ENCODE results near the gene EPN3. TPM values are rescaled to one million over a fixed set of nuclear protein-coding genes. Genes with fewer than 3 reads are reported as not detected.

Gene EPN3
- total RNA-seq, 1 experiment from 2014 or later = 53.2 TPM

GRCh38 chr17:50584749-50585148, 52.2 kb downstream of the EPN3 start:
- no peaks in the 10 kb centered on the region for H3K27me3 ChIP-seq (replicated peaks; ENCODE audit: control insufficient read depth, insufficient read depth, low read length)
- CTCF ChIA-PET = interaction anchor here (0.6 to 0.7 kb wide), 4 partner anchors 14 to 282 kb away, joined by 3 to 4 read pairs (median 4); partner anchors contain the start of gene LRRC59
- H3K9me3 ChIP-seq = peaks cover 3% of the 10 kb centered on the region; the same call in 1 of the 2 replicates
- BruUV-seq (replicated peaks) = no TSS peak
- POLR2A ChIA-PET = no interaction called here
- H3K4me1 Mint-ChIP-seq (ENCODE audit: low read depth, unreplicated experiment) = peaks cover 7% of the 10 kb centered on the region
- H3K4me3 Mint-ChIP-seq (ENCODE audit: unreplicated experiment) = no peak overlapping the region
- no peaks in the 10 kb centered on the region for H3K27me3 Mint-ChIP-seq (ENCODE audit: insufficient read depth, unreplicated experiment)
- peaks cover 9% of the 10 kb centered on the region for H3K4me1 ChIP-seq
- no peaks in the 10 kb centered on the region for H3K9me3 Mint-ChIP-seq (ENCODE audit: unreplicated experiment)
- H3K27ac Mint-ChIP-seq (ENCODE audit: unreplicated experiment) = no peak overlapping the region
- intact Hi-C loops (cut with micrococcal nuclease; ENCODE audit: unreplicated experiment) = no loop called here
- no peaks in the 10 kb centered on the region for H3K36me3 Mint-ChIP-seq (ENCODE audit: insufficient read depth, unreplicated experiment)
- TF ChIP-seq CTCF (IDR thresholded peaks at IDR 0.05; ENCODE audit: insufficient read depth in 1 of 2, low read depth in 1 of 2, low read length in 1 of 2, severe bottlenecking in 1 of 2, unreplicated experiment in 1 of 2) = no peak
- no peak for DNase-seq
- H3K36me3 ChIP-seq (ENCODE audit: control insufficient read depth, insufficient read depth, low read length) = no peaks in the 10 kb centered on the region
- no peak overlapping the region for H3K4me3 ChIP-seq (ENCODE audit: low read depth, low read length)

- Mint-ChIP-seq H3K36me3 (ENCODE audit: insufficient read depth, unreplicated experiment) (no peaks in the 10 kb centered on the region), H3K27me3 (ENCODE audit: insufficient read depth, unreplicated experiment) (no peaks in the 10 kb centered on the region), H3K4me3 (ENCODE audit: unreplicated experiment) (no peak overlapping the region), H3K9me3 (ENCODE audit: unreplicated experiment) (no peaks in the 10 kb centered on the region), H3K27ac (ENCODE audit: unreplicated experiment) (no peak overlapping the region), H3K4me1 (ENCODE audit: low read depth, unreplicated experiment) (peaks cover 7% of the 10 kb centered on the region)
- H3K4me1 ChIP-seq = peaks cover 9% of the 10 kb centered on the region
- no peaks in the 10 kb centered on the region for H3K27me3 ChIP-seq (replicated peaks; ENCODE audit: control insufficient read depth, insufficient read depth, low read length)
- DNase-seq = no peak
- TF ChIP-seq CTCF (IDR thresholded peaks at IDR 0.05; ENCODE audit: insufficient read depth in 1 of 2, low read depth in 1 of 2, low read length in 1 of 2, severe bottlenecking in 1 of 2, unreplicated experiment in 1 of 2) = no peak
- CTCF ChIA-PET = interaction anchor here (0.7 to 1.2 kb wide), 3 partner anchors 35 to 281 kb away, joined by 3 to 4 read pairs (median 3); no protein-coding TSS in a partner anchor
- H3K36me3 ChIP-seq (ENCODE audit: control insufficient read depth, insufficient read depth, low read length) = no peaks in the 10 kb centered on the region
- peaks cover 3% of the 10 kb centered on the region; the same call in 1 of the 2 replicates for H3K9me3 ChIP-seq
- POLR2A ChIA-PET = no interaction called here
- BruUV-seq (replicated peaks) = no TSS peak
- no peak overlapping the region for H3K4me3 ChIP-seq (ENCODE audit: low read depth, low read length)
- intact Hi-C loops (cut with micrococcal nuclease; ENCODE audit: unreplicated experiment) = no loop called here
Observed at GRCh38 chr17:50585346-50585745, 52.8 kb downstream of the EPN3 start.

- CTCF ChIA-PET = interaction anchor here (0.7 to 1.2 kb wide), 4 partner anchors 35 to 99 kb away, joined by 3 to 4 read pairs (median 3); no protein-coding TSS in a partner anchor
Observed at GRCh38 chr17:50585891-50586290, 53.4 kb downstream of the EPN3 start.

More at GRCh38 chr17:50585891-50586290, 53.4 kb downstream of the EPN3 start:
- POLR2A ChIA-PET = no interaction called here
- no peaks in the 10 kb centered on the region for H3K27me3 Mint-ChIP-seq (ENCODE audit: insufficient read depth, unreplicated experiment)
- intact Hi-C loops (cut with micrococcal nuclease; ENCODE audit: unreplicated experiment) = no loop called here
- H3K27ac Mint-ChIP-seq (ENCODE audit: unreplicated experiment) = no peak overlapping the region
- peaks cover 7% of the 10 kb centered on the region for H3K4me1 Mint-ChIP-seq (ENCODE audit: low read depth, unreplicated experiment)
- no peak overlapping the region for H3K4me3 ChIP-seq (ENCODE audit: low read depth, low read length)
- no peaks in the 10 kb centered on the region for H3K36me3 ChIP-seq (ENCODE audit: control insufficient read depth, insufficient read depth, low read length)
- no peak for DNase-seq
- TF ChIP-seq CTCF (IDR thresholded peaks at IDR 0.05; ENCODE audit: insufficient read depth in 1 of 2, low read depth in 1 of 2, low read length in 1 of 2, severe bottlenecking in 1 of 2, unreplicated experiment in 1 of 2) = no peak
- H3K4me3 Mint-ChIP-seq (ENCODE audit: unreplicated experiment) = no peak overlapping the region
- no peaks in the 10 kb centered on the region for H3K9me3 Mint-ChIP-seq (ENCODE audit: unreplicated experiment)
- H3K36me3 Mint-ChIP-seq (ENCODE audit: insufficient read depth, unreplicated experiment) = no peaks in the 10 kb centered on the region
- BruUV-seq (replicated peaks) = no TSS peak
- H3K27me3 ChIP-seq (replicated peaks; ENCODE audit: control insufficient read depth, insufficient read depth, low read length) = no peaks in the 10 kb centered on the region
- H3K9me3 ChIP-seq = peaks cover 3% of the 10 kb centered on the region; the same call in 1 of the 2 replicates
- H3K4me1 ChIP-seq = peaks cover 9% of the 10 kb centered on the region

Measured in Caco-2 (cell line).